ENCODE measurements around the gene ORM1.

DNA sequence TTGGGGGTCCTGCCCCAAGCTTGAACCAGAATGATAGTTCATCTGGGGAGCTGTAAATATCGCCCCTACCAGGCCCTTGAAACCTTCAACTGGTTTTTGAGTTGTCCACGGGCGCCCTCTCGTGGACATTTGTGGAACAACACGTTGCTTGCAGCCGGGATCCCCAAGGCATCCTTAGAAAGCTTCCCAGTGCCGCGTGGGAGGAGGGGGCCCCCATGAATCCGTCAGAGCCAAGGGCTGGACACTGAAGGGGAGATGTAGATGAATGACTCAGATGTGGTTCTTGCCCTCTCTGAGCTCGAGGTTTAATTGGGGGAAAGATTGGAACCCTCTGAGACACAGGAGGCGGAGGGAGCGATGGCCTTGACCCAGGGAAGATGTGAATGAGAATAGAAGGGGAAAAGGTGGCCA is 31.8 kb upstream of the ORM1 start:
- no peak for TF ChIP-seq POLR2A (IDR thresholded peaks at IDR 0.05)
- TF ChIP-seq, protein P1, sequence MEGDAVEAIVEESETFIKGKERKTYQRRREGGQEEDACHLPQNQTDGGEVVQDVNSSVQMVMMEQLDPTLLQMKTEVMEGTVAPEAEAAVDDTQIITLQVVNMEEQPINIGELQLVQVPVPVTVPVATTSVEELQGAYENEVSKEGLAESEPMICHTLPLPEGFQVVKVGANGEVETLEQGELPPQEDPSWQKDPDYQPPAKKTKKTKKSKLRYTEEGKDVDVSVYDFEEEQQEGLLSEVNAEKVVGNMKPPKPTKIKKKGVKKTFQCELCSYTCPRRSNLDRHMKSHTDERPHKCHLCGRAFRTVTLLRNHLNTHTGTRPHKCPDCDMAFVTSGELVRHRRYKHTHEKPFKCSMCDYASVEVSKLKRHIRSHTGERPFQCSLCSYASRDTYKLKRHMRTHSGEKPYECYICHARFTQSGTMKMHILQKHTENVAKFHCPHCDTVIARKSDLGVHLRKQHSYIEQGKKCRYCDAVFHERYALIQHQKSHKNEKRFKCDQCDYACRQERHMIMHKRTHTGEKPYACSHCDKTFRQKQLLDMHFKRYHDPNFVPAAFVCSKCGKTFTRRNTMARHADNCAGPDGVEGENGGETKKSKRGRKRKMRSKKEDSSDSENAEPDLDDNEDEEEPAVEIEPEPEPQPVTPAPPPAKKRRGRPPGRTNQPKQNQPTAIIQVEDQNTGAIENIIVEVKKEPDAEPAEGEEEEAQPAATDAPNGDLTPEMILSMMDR (IDR thresholded peaks at IDR 0.05), result peak; percentile 77 to 87 (median 84)
